AG10803 (cell line): ENCODE results near the gene KCTD21.
A peak's percentile ranks its signal among the peaks of the same experiment; 100 is the strongest.

Experiments used
- DNase-seq: peaks from one replicate; pipeline ENCODE4 v3.0.0; 2010; ENCODE audit warnings: low read depth
- H3K4me3 ChIP-seq: 2 replicates; pipeline ENCODE4 v1.5.1; 2011; ENCODE audit warnings: mild to moderate bottlenecking, low read length, control low read depth
- CTCF ChIP-seq: conservative IDR thresholded peaks from 2 replicates; pipeline ENCODE4 v1.5.1; 2011; ENCODE audit warnings: mild to moderate bottlenecking, low read length, control low read depth, inconsistent platforms

The KCTD21 gene

DNA sequence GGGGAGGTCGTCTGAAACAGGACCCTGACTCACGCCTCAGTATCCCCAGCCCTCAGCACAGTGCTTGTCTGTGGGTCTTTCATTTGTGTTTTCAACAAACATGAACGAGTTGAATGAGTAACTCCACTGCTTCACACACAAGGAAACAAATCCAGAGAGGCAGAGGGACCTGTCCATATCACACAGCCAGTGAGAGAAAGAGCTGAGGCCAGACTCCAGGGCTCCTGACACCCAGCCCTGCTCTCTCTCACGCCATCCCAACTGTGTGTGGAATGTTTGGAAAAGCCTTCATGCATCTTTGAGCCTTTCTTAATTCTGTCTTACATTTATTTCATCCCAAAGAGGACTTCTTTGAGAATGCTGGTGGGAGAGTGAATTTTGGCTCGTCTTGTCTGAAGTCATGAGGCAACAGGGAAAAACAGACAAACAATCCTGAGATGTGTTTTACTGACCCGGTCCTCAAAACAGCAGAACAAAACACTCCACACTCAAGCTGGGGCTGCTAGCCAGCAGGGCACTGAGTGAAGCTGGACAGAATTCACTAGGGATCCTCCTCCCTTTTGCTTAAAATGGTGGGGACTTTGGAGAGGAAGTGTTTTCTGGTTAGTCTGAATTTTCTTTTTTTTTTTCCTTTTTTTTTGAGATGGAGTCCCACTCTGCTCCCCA is 29.3 kb downstream of the KCTD21 start:
- TF ChIP-seq CTCF, result no peak
- no peak for DNase-seq
- no peak overlapping the region for H3K4me3 ChIP-seq

DNA sequence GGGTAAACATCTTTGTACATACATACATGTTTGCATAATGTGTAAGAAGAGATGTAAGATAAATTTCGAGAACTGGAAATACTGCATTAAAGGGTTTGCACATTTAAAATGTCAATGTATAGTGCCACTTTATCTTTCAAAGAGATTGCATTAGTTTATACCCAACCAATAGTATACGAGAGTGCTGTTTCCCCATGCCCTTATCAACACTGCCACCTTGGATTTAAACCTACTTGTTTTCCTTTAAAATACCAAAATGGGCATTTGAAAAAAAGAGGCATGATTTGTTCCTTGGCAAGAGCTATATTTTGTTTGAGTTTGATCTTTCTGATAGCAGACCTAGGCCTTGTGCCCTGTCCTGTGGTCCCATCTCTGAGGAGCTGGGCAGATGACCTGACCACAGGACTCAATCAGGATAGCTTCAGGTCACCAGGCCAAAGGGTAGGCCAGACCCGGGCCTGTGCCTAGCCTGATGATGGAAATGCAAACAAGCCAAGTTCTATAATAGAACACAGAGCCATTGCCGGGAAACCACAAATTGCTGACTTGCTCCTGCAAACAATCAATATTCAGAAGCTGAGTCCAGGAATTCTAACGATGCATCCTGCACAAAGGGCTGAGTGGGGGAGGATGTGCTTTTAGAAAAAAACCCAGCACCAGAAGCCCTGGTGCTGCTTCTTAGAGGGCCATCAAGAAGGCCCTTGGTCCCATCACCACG is 32.1 kb downstream of the KCTD21 start:
- no peak for TF ChIP-seq CTCF
- no peak overlapping the region for H3K4me3 ChIP-seq
- DNase-seq, result peak; percentile 53

GRCh38 chr11:78151804-78152203 is 36.6 kb downstream of the KCTD21 start:
- no peak overlapping the region for H3K4me3 ChIP-seq
- no peak for TF ChIP-seq CTCF
- no peak for DNase-seq

DNA sequence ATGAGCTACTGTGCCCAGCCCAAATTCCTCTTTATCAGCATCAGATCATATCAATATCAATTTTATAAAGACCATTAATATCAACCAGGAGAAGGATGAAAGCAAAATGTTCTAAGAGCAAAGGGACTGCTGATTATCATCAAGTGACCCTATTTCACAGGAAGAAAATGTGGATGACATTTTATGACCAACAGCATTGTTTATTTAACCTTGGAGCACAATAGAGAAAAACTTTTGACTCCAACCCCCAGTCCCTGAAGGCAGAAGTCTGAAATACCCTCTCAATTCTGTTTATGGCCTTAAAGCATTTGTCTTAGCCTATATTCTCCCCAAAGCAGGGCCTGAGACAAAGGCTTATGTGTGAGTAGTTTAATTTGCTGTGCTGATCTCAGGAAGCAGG is 37.7 kb downstream of the KCTD21 start:
- no peak for DNase-seq
- no peak for TF ChIP-seq CTCF

DNA sequence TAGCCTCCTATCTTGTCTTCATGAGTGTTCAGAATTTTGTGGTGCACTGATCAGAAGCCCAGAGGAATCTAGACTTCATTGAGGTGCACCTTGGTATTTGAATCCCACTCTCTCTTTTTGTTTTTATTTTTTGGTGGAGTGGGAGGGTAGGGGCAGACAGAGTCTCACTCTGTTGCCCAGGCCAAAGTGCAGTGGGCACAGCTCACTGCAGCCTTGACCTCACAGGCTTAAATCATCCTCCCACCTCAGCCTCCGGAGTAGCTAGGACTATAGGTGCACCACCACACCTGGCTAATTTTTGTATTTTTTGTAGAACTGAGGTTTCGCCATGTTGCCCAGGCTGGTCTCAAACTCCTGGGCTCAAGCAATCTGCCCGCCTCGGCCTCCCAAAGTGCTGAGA is 38.1 kb downstream of the KCTD21 start:
- no peak for DNase-seq
- H3K4me3 ChIP-seq, result no peak overlapping the region
- TF ChIP-seq CTCF, result no peak

More for the DNA sequence above, 37.7 kb downstream of the KCTD21 start:
- H3K4me3 ChIP-seq, result no peak overlapping the region

- peak; percentile 47 for TF ChIP-seq CTCF
- H3K4me3 ChIP-seq, result no peak overlapping the region
- peak; percentile 55 for DNase-seq
Observed at GRCh38 chr11:78149646-78150045, 38.8 kb downstream of the KCTD21 start.

DNA sequence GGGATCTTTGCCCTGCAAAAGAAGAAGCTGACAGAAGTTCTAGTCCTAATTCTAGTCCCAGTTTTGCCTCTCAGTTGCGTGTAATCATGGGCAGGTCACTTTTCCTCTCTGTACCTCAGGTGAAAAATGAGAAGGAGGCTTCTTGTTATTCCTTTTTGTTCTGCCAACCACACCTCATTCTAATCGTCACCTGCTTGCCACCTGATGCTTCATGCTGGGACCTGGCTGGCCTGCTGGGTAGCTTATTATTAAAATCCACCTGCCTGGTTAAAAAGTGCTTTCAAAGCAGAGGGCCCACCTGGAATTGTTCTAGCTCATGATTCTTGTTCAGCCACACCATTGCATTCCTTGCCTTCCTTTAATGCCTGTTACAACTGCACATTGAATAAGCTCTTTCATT is 40.6 kb downstream of the KCTD21 start:
- DNase-seq, result no peak
- TF ChIP-seq CTCF, result no peak
- H3K4me3 ChIP-seq, result no peak overlapping the region
